ENCODE data around the gene FRMD4A. TPM values are rescaled to one million over a fixed set of nuclear protein-coding genes. Genes with fewer than 3 reads are reported as not detected.

Gene FRMD4A
- total RNA-seq, 6 donors from 2014 or later = 22.3 to 114 (median 52.3) TPM

- Histone ChIP-seq H3K4me3 (no peak overlapping the region), H3K27ac (no peak overlapping the region), H3K9me3 (no peaks in the 10 kb centered on the region), H3K4me1 (no peaks in the 10 kb centered on the region), H3K36me3 (no peaks in the 10 kb centered on the region), H3K27me3 (no peaks in the 10 kb centered on the region)
- TF ChIP-seq CTCF (IDR thresholded peaks at IDR 0.05) (no peak), POLR2AphosphoS5 (IDR thresholded peaks at IDR 0.05) (no peak), EP300 (IDR thresholded peaks at IDR 0.05) (no peak), POLR2A (IDR thresholded peaks at IDR 0.05) (no peak)
- 68 to 70% methylated on average over 15 to 18 of the region's 18 CpGs for WGBS, 2 donors
- ATAC-seq (ENCODE audit: low FRiP score in 2 of 2) (peak in 1 of 2 donors; percentile 33), DNase-seq (no peak)
These were observed 360.3 kb downstream of the FRMD4A start for GRCh38 chr10:13970236-13970956.

GRCh38 chr10:13969792-13970140 is 361.0 kb downstream of the FRMD4A start:
- no peak for TF ChIP-seq POLR2AphosphoS5 (IDR thresholded peaks at IDR 0.05)
- TF ChIP-seq CTCF (IDR thresholded peaks at IDR 0.05) = no peak
- no peak for TF ChIP-seq POLR2A (IDR thresholded peaks at IDR 0.05)
- TF ChIP-seq EP300 (IDR thresholded peaks at IDR 0.05) = no peak
- no peaks in the 10 kb centered on the region for H3K9me3 ChIP-seq
- H3K27ac ChIP-seq = no peak overlapping the region
- DNase-seq (no peak), ATAC-seq (ENCODE audit: low FRiP score in 2 of 2) (no peak)
- 75 to 78% methylated on average over 3 of the region's 3 CpGs for WGBS, 2 donors
- H3K4me3 ChIP-seq = no peak overlapping the region
- no peaks in the 10 kb centered on the region for H3K36me3 ChIP-seq
- H3K27me3 ChIP-seq = no peaks in the 10 kb centered on the region
- no peaks in the 10 kb centered on the region for H3K4me1 ChIP-seq

- no peak for DNase-seq
- H3K36me3 ChIP-seq = no peaks in the 10 kb centered on the region
- no peak overlapping the region for H3K4me3 ChIP-seq
- no peaks in the 10 kb centered on the region for H3K9me3 ChIP-seq
- H3K27me3 ChIP-seq = no peaks in the 10 kb centered on the region
- TF ChIP-seq CTCF (IDR thresholded peaks at IDR 0.05) (no peak), EP300 (IDR thresholded peaks at IDR 0.05) (no peak), POLR2AphosphoS5 (IDR thresholded peaks at IDR 0.05) (no peak), POLR2A (IDR thresholded peaks at IDR 0.05) (no peak)
- no peak for ATAC-seq (ENCODE audit: low FRiP score in 2 of 2)
- H3K4me1 ChIP-seq = no peaks in the 10 kb centered on the region
- 88 to 92% methylated on average over 11 to 12 of the region's 12 CpGs for WGBS, 2 donors
- no peak overlapping the region for H3K27ac ChIP-seq
These were observed 361.5 kb downstream of the FRMD4A start for GRCh38 chr10:13969118-13969791.

GRCh38 chr10:13961853-13962252 is 368.9 kb downstream of the FRMD4A start:
- H3K27ac ChIP-seq = no peak overlapping the region
- peaks cover 5 to 15% (median 5%) of the 10 kb centered on the region in 4 donors for H3K4me1 ChIP-seq
- no peak for DNase-seq
- H3K27me3 ChIP-seq = no peaks in the 10 kb centered on the region
- TF ChIP-seq CTCF (IDR thresholded peaks at IDR 0.05) (no peak), POLR2AphosphoS5 (IDR thresholded peaks at IDR 0.05) (no peak), EP300 (IDR thresholded peaks at IDR 0.05) (no peak), POLR2A (IDR thresholded peaks at IDR 0.05) (no peak)
- H3K36me3 ChIP-seq = no peaks in the 10 kb centered on the region
- ATAC-seq (ENCODE audit: low FRiP score in 2 of 2) = no peak
- H3K4me3 ChIP-seq = no peak overlapping the region
- H3K9me3 ChIP-seq = no peaks in the 10 kb centered on the region
- 90 to 92% methylated on average over 3 of the region's 3 CpGs for whole genome bisulfite sequencing, 2 donors

Data from upper lobe of left lung (tissue), 6 donors.